Rectal smooth muscle tissue (tissue), 1 donor: ENCODE data around the gene MRPL18.

Experiments used
- H3K27ac ChIP-seq: one replicate; pipeline ENCODE4 v1.7.0; 2013; ENCODE audit warnings: low read depth, low read length, inconsistent platforms
- H3K27me3 ChIP-seq: one replicate; pipeline ENCODE4 v1.7.0; 2013; ENCODE audit warnings: low read length; ENCODE audit not compliant: control insufficient read depth, insufficient read depth
- H3K36me3 ChIP-seq: one replicate; pipeline ENCODE4 v1.7.0; 2013; ENCODE audit warnings: low read length; ENCODE audit not compliant: control insufficient read depth, insufficient read depth
- H3K4me1 ChIP-seq: one replicate; pipeline ENCODE4 v1.7.0; 2013; ENCODE audit warnings: low read length; ENCODE audit not compliant: control insufficient read depth, insufficient read depth
- H3K4me3 ChIP-seq: one replicate; pipeline ENCODE4 v1.7.0; 2013; ENCODE audit warnings: low read length
- H3K9ac ChIP-seq: one replicate; pipeline ENCODE4 v1.7.0; 2013; ENCODE audit warnings: low read length

Gene MRPL18

DNA sequence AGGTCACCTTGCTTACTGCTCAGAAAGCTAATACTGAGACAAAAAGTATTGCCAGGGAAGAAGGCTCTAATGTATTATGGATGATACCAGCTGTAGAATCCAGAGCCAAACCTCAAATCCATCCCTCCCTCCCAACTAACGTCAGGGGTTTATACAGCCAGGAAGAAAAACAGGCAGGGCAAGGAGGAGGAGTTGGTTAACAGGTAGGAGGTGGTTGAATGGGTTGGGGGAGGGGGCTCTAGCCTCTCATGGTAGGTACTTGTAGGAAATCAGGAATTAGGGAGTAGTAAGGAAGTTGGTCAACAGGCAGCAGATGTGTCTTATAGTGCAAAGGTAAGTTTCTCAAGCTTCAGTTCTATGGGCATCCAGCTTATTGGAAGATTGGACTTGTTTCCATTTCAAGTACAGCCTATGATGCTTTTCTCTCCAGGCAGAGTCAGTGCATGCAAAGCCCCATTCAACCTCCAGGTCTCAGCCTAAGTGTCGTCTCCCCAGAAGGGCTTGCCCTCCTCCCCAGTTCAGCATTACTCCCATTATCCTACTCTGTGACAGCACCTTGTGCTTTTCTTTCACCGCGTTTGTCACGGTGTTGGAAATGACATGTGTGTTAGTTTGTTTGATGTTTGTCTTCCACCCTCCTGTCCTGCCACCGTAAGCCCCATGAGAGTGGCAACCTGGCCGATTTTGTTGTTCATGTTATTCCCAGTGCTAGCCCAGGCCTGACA lies 47.9 kb downstream of the MRPL18 start:
- Histone ChIP-seq H3K27ac (no peak overlapping the region), H3K9ac (no peak overlapping the region), H3K27me3 (no peaks in the 10 kb centered on the region), H3K36me3 (no peaks in the 10 kb centered on the region), H3K4me1 (no peaks in the 10 kb centered on the region), H3K4me3 (no peak overlapping the region)

- Histone ChIP-seq H3K27me3 (no peaks in the 10 kb centered on the region), H3K27ac (no peak overlapping the region), H3K36me3 (no peaks in the 10 kb centered on the region), H3K9ac (no peak overlapping the region), H3K4me1 (no peaks in the 10 kb centered on the region), H3K4me3 (no peak overlapping the region)
Measured at GRCh38 chr6:159842035-159842434, 51.8 kb downstream of the MRPL18 start.

DNA sequence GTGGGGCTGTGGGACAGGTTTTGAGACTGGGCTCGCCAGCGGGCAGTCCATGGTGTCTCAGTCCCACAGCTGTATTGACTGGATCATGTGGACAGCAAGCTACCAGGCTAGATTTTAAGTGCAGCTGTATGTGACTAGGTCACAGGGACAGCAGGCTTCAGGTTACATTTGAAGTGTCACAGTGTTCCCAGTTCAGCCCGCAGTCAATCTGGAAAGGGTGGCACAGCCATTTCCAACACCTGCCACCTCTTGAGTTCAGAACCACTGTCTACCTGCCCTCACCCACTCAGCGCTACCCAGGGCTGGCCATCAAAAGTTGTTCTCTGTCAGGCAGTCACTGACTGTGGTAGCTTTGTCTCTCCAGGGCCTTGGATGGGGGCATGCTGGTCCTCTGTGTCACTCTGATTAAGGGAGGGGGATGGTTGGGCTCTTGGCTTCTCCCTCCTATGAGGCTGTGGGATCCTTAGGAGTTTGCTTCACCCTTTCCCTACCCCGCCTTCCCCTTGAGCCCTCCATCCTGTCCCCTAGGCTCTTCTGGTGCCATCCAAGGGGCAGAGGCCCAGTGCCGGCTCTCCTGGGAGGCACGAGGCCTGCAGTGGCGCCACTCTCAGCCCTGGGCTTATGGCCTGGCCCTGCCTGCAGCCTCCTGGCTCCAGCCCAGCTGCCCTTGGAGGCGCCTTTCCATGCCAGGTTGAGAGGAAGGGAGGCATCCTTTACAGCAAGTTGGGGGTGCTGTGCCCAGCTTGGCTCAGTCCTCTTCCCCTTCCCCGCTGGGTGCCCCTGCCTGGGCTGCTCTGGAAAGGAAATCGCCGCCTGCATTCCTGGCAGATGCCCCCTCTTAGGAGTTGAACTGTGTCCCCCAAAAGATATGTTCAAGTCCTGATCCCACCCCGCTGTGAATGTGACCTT lies 54.7 kb downstream of the MRPL18 start:
- Histone ChIP-seq H3K4me3 (no peak overlapping the region), H3K4me1 (no peaks in the 10 kb centered on the region), H3K36me3 (no peaks in the 10 kb centered on the region), H3K27me3 (no peaks in the 10 kb centered on the region), H3K27ac (no peak overlapping the region), H3K9ac (no peak overlapping the region)
